ENCODE results near the gene AP1M1. TPM values are rescaled to one million over a fixed set of nuclear protein-coding genes. Genes with fewer than 3 reads are reported as not detected.

AP1M1 gene
- polyA plus RNA-seq, 3 donors, result 103 to 134 (median 133) TPM

DNA sequence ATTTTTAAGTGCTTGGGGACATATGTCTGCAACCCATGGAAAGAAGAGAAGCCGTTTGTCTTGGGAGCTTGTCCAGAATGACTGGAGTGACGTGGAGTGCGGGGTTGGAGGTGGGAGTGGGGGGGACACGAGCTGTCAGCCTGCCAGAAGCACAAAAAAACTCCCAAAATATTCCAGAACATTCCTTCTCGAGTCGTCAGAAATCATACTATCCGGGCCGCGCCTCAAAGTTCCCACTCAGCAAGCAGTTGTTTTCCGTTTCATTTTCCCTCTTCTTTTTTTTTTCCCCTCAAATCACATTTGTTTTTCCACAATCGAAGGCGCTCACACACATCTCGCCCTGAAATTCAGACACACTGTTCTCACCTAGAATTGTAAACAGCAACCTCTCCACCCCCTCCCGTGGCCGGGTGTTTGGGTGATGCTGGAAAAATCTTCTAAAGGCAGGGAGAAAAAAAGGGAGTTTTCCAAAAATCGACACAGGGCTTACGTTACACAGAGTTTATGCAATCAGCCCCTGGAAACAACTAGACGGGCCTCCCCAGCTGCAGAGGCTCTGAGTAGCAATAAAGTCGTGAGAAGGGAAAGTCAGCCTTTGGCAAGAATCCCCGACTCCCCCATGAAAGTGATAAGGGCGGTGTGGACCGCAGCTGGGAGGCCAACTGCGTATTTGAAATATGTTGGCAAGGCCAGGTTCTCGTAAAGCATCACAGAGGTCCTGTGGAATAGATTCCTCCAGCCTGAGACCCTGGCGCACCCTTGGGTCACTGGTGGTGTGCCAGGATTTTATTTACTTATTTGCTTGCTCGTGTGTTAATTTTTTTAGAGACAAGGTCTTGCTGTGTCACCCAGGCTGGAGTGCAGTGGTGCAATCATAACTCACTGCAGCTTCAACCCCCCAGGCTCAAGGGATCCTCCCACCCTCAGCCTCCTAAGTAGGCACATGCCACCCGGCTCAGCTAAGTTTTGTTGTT lies 95.7 kb downstream of the AP1M1 start:
- H3K4me2 ChIP-seq (replicated peaks; ENCODE audit: extremely low read depth, low read length, poor library complexity, severe bottlenecking), result peak overlapping the region; percentile 7
- no peaks in the 10 kb centered on the region for H4K20me1 ChIP-seq (ENCODE audit: insufficient read depth, low read length)
- no peak overlapping the region for H3K9ac ChIP-seq (ENCODE audit: insufficient read depth, low read length, poor library complexity, severe bottlenecking)
- H3K27me3 ChIP-seq (ENCODE audit: control insufficient read depth in 2 of 2, insufficient read depth in 2 of 2, low read length in 2 of 2), result no peaks in the 10 kb centered on the region
- Mint-ChIP-seq H3K27me3 (ENCODE audit: low read depth in 3 of 3) (peaks cover 0 to 12% (median 8%) of the 10 kb centered on the region in 3 donors), H3K4me3 (peak overlapping the region in 1 of 2 donors; percentile 30), H3K36me3 (no peaks in the 10 kb centered on the region), H3K4me1 (peaks cover 15% of the 10 kb centered on the region), H3K9me3 (peaks cover 0 to 3% (median under 1%) of the 10 kb centered on the region in 7 donors), H3K27ac (peak overlapping the region; percentile 48 to 90 (median 79))
- H3K36me3 ChIP-seq (replicated peaks in 1 of 2; ENCODE audit: control insufficient read depth in 1 of 2, insufficient read depth in 2 of 2, low read length in 2 of 2), result no peaks in the 10 kb centered on the region
- no peaks in the 10 kb centered on the region for H3K9me3 ChIP-seq (replicated peaks in 1 of 2; ENCODE audit: control insufficient read depth in 1 of 2, insufficient read depth in 1 of 2, low read length in 2 of 2)
- no peak overlapping the region for H3K4me3 ChIP-seq (replicated peaks in 1 of 3; ENCODE audit: low read depth in 2 of 3, low read length in 3 of 3)
- intact Hi-C loops (cut with micrococcal nuclease), result no loop called here
- no peaks in the 10 kb centered on the region for H3K79me2 ChIP-seq (ENCODE audit: insufficient read depth, low read length)
- TF ChIP-seq, protein P1, sequence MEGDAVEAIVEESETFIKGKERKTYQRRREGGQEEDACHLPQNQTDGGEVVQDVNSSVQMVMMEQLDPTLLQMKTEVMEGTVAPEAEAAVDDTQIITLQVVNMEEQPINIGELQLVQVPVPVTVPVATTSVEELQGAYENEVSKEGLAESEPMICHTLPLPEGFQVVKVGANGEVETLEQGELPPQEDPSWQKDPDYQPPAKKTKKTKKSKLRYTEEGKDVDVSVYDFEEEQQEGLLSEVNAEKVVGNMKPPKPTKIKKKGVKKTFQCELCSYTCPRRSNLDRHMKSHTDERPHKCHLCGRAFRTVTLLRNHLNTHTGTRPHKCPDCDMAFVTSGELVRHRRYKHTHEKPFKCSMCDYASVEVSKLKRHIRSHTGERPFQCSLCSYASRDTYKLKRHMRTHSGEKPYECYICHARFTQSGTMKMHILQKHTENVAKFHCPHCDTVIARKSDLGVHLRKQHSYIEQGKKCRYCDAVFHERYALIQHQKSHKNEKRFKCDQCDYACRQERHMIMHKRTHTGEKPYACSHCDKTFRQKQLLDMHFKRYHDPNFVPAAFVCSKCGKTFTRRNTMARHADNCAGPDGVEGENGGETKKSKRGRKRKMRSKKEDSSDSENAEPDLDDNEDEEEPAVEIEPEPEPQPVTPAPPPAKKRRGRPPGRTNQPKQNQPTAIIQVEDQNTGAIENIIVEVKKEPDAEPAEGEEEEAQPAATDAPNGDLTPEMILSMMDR (IDR thresholded peaks at IDR 0.05), result no peak
- H3K4me1 ChIP-seq (ENCODE audit: control insufficient read depth in 1 of 2, insufficient read depth in 2 of 2, low read length in 2 of 2), result peaks cover 11 to 14% of the 10 kb centered on the region in 2 donors
- H3K27ac ChIP-seq (ENCODE audit: low read depth in 1 of 2, low read length in 2 of 2), result peak overlapping the region in 1 of 2 donors; percentile 10
- WGBS (ENCODE audit: insufficient coverage), result 70% methylated on average over 10 of the region's 27 CpGs
- DNase-seq, result peak in 1 of 3 donors; percentile 72
- no peak overlapping the region for H2AFZ ChIP-seq (ENCODE audit: insufficient read depth, low read depth, low read length, poor library complexity, severe bottlenecking)

GRCh38 chr19:16295057-16295456 lies 97.3 kb downstream of the AP1M1 start:
- no peak overlapping the region for H3K4me3 Mint-ChIP-seq
- peaks cover 0 to 12% (median 4%) of the 10 kb centered on the region in 3 donors for H3K27me3 Mint-ChIP-seq (ENCODE audit: low read depth in 3 of 3)
- Histone ChIP-seq H3K36me3 (replicated peaks in 1 of 2; ENCODE audit: control insufficient read depth in 1 of 2, insufficient read depth in 2 of 2, low read length in 2 of 2) (no peaks in the 10 kb centered on the region), H3K79me2 (ENCODE audit: insufficient read depth, low read length) (no peaks in the 10 kb centered on the region), H2AFZ (ENCODE audit: insufficient read depth, low read depth, low read length, poor library complexity, severe bottlenecking) (no peak overlapping the region), H4K20me1 (ENCODE audit: insufficient read depth, low read length) (no peaks in the 10 kb centered on the region), H3K4me3 (replicated peaks in 1 of 3; ENCODE audit: low read depth in 2 of 3, low read length in 3 of 3) (no peak overlapping the region), H3K9me3 (replicated peaks in 1 of 2; ENCODE audit: control insufficient read depth in 1 of 2, insufficient read depth in 1 of 2, low read length in 2 of 2) (no peaks in the 10 kb centered on the region), H3K4me2 (replicated peaks; ENCODE audit: extremely low read depth, low read length, poor library complexity, severe bottlenecking) (no peak overlapping the region), H3K27ac (ENCODE audit: low read depth in 1 of 2, low read length in 2 of 2) (no peak overlapping the region), H3K4me1 (ENCODE audit: control insufficient read depth in 1 of 2, insufficient read depth in 2 of 2, low read length in 2 of 2) (peaks cover 11 to 14% of the 10 kb centered on the region in 2 donors), H3K9ac (ENCODE audit: insufficient read depth, low read length, poor library complexity, severe bottlenecking) (no peak overlapping the region), H3K27me3 (ENCODE audit: control insufficient read depth in 2 of 2, insufficient read depth in 2 of 2, low read length in 2 of 2) (no peaks in the 10 kb centered on the region)
- H3K9me3 Mint-ChIP-seq, result peaks cover 0 to 4% (median 0%) of the 10 kb centered on the region in 7 donors
- H3K27ac Mint-ChIP-seq, result no peak overlapping the region
- TF ChIP-seq, protein P1 (IDR thresholded peaks at IDR 0.05), result no peak
- peaks cover 15% of the 10 kb centered on the region for H3K4me1 Mint-ChIP-seq
- no peaks in the 10 kb centered on the region for H3K36me3 Mint-ChIP-seq
- 91% methylated on average over 8 of the region's 12 CpGs for WGBS (ENCODE audit: insufficient coverage)
- DNase-seq, result no peak
- intact Hi-C loops (cut with micrococcal nuclease), result no loop called here

Small RNAs within 50 kb of the gene (small RNA-seq; reads per million reads assigned to genes)
- gene RF00017 (ENCODE audit: insufficient read length, low read depth), result not detected

Other genes with a start within 250 kb of the AP1M1 start
- not detected for gene OR10H4, start 248.9 kb upstream of the AP1M1 start, polyA plus RNA-seq
- 100 to 1,000 TPM; 144 to 170 (median 146) TPM for gene TPM4, start 121.4 kb upstream of the AP1M1 start, polyA plus RNA-seq
- gene RAB8A, start 86.0 kb upstream of the AP1M1 start, polyA plus RNA-seq, result 100 to 1,000 TPM; 109 to 124 (median 114) TPM
- gene HSH2D, start 54.2 kb upstream of the AP1M1 start, polyA plus RNA-seq, result 100 to 1,000 TPM in 1 of 3 donors, 10 to 100 TPM in 2; 13.8 to 106 (median 16.7) TPM
- gene CIB3, start 24.4 kb upstream of the AP1M1 start, polyA plus RNA-seq, result not detected
- gene FAM32A, start 12.5 kb upstream of the AP1M1 start, polyA plus RNA-seq, result 100 to 1,000 TPM in 2 of 3 donors, 10 to 100 TPM in 1; 92.2 to 245 (median 219) TPM
- 100 to 1,000 TPM in 1 of 3 donors, 10 to 100 TPM in 2; 34.0 to 331 (median 51.4) TPM for gene KLF2, start 126.9 kb downstream of the AP1M1 start, polyA plus RNA-seq